ENCODE measurements around the gene ARHGEF11. TPM values are rescaled to one million over a fixed set of nuclear protein-coding genes. Genes with fewer than 3 reads are reported as not detected.

Gene ARHGEF11
- total RNA-seq, 1 experiment from 2014 or later, result 25.3 TPM

DNA sequence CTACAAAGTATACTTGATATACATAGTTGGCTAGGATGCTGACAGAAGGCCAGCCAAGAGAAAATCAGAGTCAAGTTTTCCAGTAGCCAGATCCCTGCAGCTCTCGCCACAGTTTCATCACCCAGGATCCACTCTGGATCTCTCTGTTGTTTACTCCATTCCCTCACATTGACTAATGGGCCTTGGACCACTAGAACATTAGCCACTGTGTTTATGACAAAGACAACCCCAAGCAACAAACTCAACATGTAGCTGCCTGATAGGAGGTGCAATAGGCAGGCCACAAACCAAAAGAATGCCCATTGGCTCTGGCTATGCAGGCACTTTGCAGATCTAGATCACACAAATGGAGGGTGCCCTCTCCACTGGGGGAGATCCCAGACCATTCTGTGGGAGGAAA is 44.2 kb downstream of the ARHGEF11 start:
- Histone ChIP-seq H3K36me3 (ENCODE audit: insufficient read depth, low read length, poor library complexity, severe bottlenecking) (no peaks in the 10 kb centered on the region), H3K27ac (ENCODE audit: low read depth, low read length, poor library complexity, severe bottlenecking) (no peak overlapping the region), H3K4me3 (ENCODE audit: low read depth, low read length, poor library complexity, severe bottlenecking) (no peak overlapping the region), H3K9me3 (ENCODE audit: low read depth, low read length, poor library complexity, severe bottlenecking) (no peaks in the 10 kb centered on the region), H3K27me3 (replicated peaks; ENCODE audit: insufficient read depth, low read depth, low read length, poor library complexity) (no peaks in the 10 kb centered on the region), H3K4me1 (ENCODE audit: insufficient read depth, low read length, poor library complexity, severe bottlenecking) (no peaks in the 10 kb centered on the region)
- intact Hi-C loops (cut with micrococcal nuclease; ENCODE audit: unreplicated experiment), result no loop called here
- POLR2A ChIA-PET (ENCODE audit: low non-redundant PET), result no interaction called here
- CTCF ChIA-PET, result no interaction called here
- no TSS peak for BruUV-seq (replicated peaks)
- DNase-seq (ENCODE audit: low spot score), result no peak
- TF ChIP-seq, protein P1, sequence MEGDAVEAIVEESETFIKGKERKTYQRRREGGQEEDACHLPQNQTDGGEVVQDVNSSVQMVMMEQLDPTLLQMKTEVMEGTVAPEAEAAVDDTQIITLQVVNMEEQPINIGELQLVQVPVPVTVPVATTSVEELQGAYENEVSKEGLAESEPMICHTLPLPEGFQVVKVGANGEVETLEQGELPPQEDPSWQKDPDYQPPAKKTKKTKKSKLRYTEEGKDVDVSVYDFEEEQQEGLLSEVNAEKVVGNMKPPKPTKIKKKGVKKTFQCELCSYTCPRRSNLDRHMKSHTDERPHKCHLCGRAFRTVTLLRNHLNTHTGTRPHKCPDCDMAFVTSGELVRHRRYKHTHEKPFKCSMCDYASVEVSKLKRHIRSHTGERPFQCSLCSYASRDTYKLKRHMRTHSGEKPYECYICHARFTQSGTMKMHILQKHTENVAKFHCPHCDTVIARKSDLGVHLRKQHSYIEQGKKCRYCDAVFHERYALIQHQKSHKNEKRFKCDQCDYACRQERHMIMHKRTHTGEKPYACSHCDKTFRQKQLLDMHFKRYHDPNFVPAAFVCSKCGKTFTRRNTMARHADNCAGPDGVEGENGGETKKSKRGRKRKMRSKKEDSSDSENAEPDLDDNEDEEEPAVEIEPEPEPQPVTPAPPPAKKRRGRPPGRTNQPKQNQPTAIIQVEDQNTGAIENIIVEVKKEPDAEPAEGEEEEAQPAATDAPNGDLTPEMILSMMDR (conservative IDR thresholded peaks at IDR 0.05; ENCODE audit: low read depth, low read length), result no peak
- no peak for TF ChIP-seq EZH2 (IDR thresholded peaks at IDR 0.05; ENCODE audit: borderline replicate concordance, low read depth, low read length, poor library complexity, severe bottlenecking)

DNA sequence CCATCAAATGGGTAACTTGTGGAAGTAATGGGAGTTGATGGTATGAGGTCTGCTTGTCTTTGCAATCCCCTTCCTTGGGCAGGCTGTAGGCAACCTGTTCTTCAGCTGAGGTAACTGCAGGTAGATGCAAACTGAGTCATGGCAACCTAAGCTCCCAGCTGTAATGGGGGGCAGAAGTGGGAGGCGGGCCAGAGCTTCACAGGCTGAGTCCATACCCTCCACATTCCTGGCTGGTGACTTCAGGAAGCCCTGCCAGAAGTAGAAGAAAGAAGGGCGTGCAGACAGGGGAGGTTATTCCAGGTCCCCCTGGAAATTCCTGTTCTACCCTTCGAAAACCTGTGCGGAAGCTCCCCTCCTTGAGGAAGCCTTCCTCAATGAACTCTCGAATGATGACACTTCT is 44.9 kb downstream of the ARHGEF11 start:
- Histone ChIP-seq H3K27ac (ENCODE audit: low read depth, low read length, poor library complexity, severe bottlenecking) (no peak overlapping the region), H3K4me1 (ENCODE audit: insufficient read depth, low read length, poor library complexity, severe bottlenecking) (no peaks in the 10 kb centered on the region), H3K27me3 (replicated peaks; ENCODE audit: insufficient read depth, low read depth, low read length, poor library complexity) (no peaks in the 10 kb centered on the region), H3K36me3 (ENCODE audit: insufficient read depth, low read length, poor library complexity, severe bottlenecking) (no peaks in the 10 kb centered on the region), H3K4me3 (ENCODE audit: low read depth, low read length, poor library complexity, severe bottlenecking) (no peak overlapping the region), H3K9me3 (ENCODE audit: low read depth, low read length, poor library complexity, severe bottlenecking) (no peaks in the 10 kb centered on the region)
- intact Hi-C loops (cut with micrococcal nuclease; ENCODE audit: unreplicated experiment), result no loop called here
- TF ChIP-seq EZH2 (IDR thresholded peaks at IDR 0.05; ENCODE audit: borderline replicate concordance, low read depth, low read length, poor library complexity, severe bottlenecking), result no peak
- TF ChIP-seq, protein P1 (conservative IDR thresholded peaks at IDR 0.05; ENCODE audit: low read depth, low read length), result no peak
- ChIA-PET POLR2A (ENCODE audit: low non-redundant PET) (no interaction called here), CTCF (no interaction called here)
- DNase-seq (ENCODE audit: low spot score), result no peak
- BruUV-seq (replicated peaks), result no TSS peak

DNA sequence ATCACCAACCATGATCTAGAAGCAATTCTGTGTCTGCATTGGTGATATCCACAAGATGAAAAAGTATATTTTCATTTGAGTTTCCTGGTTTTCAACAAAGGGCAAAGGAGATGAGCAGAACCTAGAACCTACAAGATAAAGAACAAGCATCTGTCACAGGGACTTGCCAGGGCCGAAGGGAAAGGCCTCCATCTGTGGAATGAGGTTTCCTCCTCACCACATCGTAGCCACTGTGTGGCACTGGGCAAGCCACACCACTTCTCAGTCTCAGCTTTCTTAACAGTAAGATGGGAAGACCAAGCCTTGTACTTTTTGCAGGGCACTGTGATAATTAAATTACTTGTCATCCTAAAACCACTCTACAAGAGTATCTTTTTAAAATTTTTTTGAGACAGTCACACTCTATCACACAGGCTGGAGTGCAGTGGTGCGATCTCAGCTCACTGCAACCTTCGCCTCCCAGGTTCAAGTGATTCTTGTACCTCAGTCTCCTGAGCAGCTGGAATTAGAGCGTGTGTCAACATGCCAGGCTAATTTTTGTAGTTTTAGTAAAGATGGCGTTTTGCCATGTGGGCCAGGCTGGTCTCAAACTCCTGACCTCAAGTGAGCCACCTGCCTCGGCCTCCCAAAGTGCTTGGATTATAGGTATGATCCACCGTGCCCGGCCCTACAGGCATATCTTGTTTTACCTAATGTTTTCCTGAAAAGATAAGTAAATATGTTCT is 45.8 kb downstream of the ARHGEF11 start:
- Histone ChIP-seq H3K27ac (ENCODE audit: low read depth, low read length, poor library complexity, severe bottlenecking) (no peak overlapping the region), H3K4me1 (ENCODE audit: insufficient read depth, low read length, poor library complexity, severe bottlenecking) (no peaks in the 10 kb centered on the region), H3K36me3 (ENCODE audit: insufficient read depth, low read length, poor library complexity, severe bottlenecking) (no peaks in the 10 kb centered on the region), H3K27me3 (replicated peaks; ENCODE audit: insufficient read depth, low read depth, low read length, poor library complexity) (no peaks in the 10 kb centered on the region), H3K4me3 (ENCODE audit: low read depth, low read length, poor library complexity, severe bottlenecking) (no peak overlapping the region), H3K9me3 (ENCODE audit: low read depth, low read length, poor library complexity, severe bottlenecking) (no peaks in the 10 kb centered on the region)
- DNase-seq (ENCODE audit: low spot score), result no peak
- ChIA-PET POLR2A (ENCODE audit: low non-redundant PET) (interaction anchor here (0.6 kb wide), 1 partner anchor 9 kb away, joined by 3 read pairs; no protein-coding TSS in a partner anchor), CTCF (no interaction called here)
- TF ChIP-seq, protein P1 (conservative IDR thresholded peaks at IDR 0.05; ENCODE audit: low read depth, low read length), result no peak
- no peak for TF ChIP-seq EZH2 (IDR thresholded peaks at IDR 0.05; ENCODE audit: borderline replicate concordance, low read depth, low read length, poor library complexity, severe bottlenecking)
- intact Hi-C loops (cut with micrococcal nuclease; ENCODE audit: unreplicated experiment), result no loop called here
- BruUV-seq (replicated peaks), result no TSS peak
